ENCODE data around the gene TBC1D22A.
A peak's percentile ranks its signal among the peaks of the same experiment; 100 is the strongest.

TBC1D22A gene

GRCh38 chr22:47000256-47000655 lies 237.8 kb downstream of the TBC1D22A start:
- no peak for DNase-seq

GRCh38 chr22:47000888-47001287 lies 238.4 kb downstream of the TBC1D22A start:
- DNase-seq, result no peak

- DNase-seq, result no peak
Observed at GRCh38 chr22:47001288-47001687, 238.8 kb downstream of the TBC1D22A start.

GRCh38 chr22:47002692-47003091 lies 240.2 kb downstream of the TBC1D22A start:
- no peak for DNase-seq

- DNase-seq, result no peak
Observed at GRCh38 chr22:47005506-47006408, 243.3 kb downstream of the TBC1D22A start.

- DNase-seq, result no peak
Observed at GRCh38 chr22:47006433-47006832, 244.0 kb downstream of the TBC1D22A start.

- DNase-seq, result no peak
Observed at GRCh38 chr22:47006869-47007268, 244.4 kb downstream of the TBC1D22A start.

GRCh38 chr22:47007496-47007895 lies 245.0 kb downstream of the TBC1D22A start:
- no peak for DNase-seq

GRCh38 chr22:47008208-47008885 lies 245.9 kb downstream of the TBC1D22A start:
- no peak for DNase-seq

GRCh38 chr22:47009304-47010101 lies 247.1 kb downstream of the TBC1D22A start:
- no peak for DNase-seq

GRCh38 chr22:47010211-47010610 lies 247.8 kb downstream of the TBC1D22A start:
- DNase-seq, result no peak

GRCh38 chr22:47011131-47011858 lies 248.8 kb downstream of the TBC1D22A start:
- peak; percentile 31 for DNase-seq

GRCh38 chr22:47011859-47012258 lies 249.4 kb downstream of the TBC1D22A start:
- DNase-seq, result no peak

GRCh38 chr22:47012589-47013370 lies 250.3 kb downstream of the TBC1D22A start:
- DNase-seq, result peak; percentile 70

- DNase-seq, result no peak
Observed at GRCh38 chr22:47013861-47014635, 251.6 kb downstream of the TBC1D22A start.

GRCh38 chr22:47014636-47015345 lies 252.3 kb downstream of the TBC1D22A start:
- DNase-seq, result no peak

GRCh38 chr22:47015589-47016178 lies 253.2 kb downstream of the TBC1D22A start:
- no peak for DNase-seq

GRCh38 chr22:47016631-47017030 lies 254.2 kb downstream of the TBC1D22A start:
- DNase-seq, result no peak

GRCh38 chr22:47017245-47017644 lies 254.8 kb downstream of the TBC1D22A start:
- no peak for DNase-seq
